SK-N-SH (cell line): Measurements from ENCODE around the gene FTO.

ENCODE experiments used
- CHD2 ChIP-seq: fragments of 150-350 bp; IDR thresholded peaks from 2 replicates; pipeline ENCODE4 v1.6.1; 2018; ENCODE audit warnings: low read length; ENCODE audit not compliant: partially characterized antibody
- CTCF ChIP-seq: fragments of 200-600 bp; sonication (generic); IDR thresholded peaks from 2 replicates; pipeline ENCODE4 v1.6.1; 2017; ENCODE audit warnings: antibody characterized with exemption, mild to moderate bottlenecking, moderate library complexity
- ELF1 ChIP-seq: IDR thresholded peaks from 2 replicates; pipeline ENCODE4 v1.4.0; 2012
- EP300 ChIP-seq, 2 experiments: IDR thresholded peaks; 2 replicates each; pipeline versions ENCODE4 v1.4.0 to v1.6.1; 2012; ENCODE audit warnings: borderline replicate concordance in 1 of 2, low read depth in 1 of 2, low read length in 1 of 2
- EZH2phosphoT487 ChIP-seq: fragments of 200-600 bp; sonication (generic); IDR thresholded peaks from 2 replicates; pipeline ENCODE4 v1.6.1; 2017; ENCODE audit warnings: low read depth, mixed run types, mild to moderate bottlenecking, antibody characterized with exemption, moderate library complexity, borderline replicate concordance
- RCOR1 ChIP-seq: fragments of 150-350 bp; IDR thresholded peaks from 2 replicates; pipeline ENCODE4 v1.6.1; 2017; ENCODE audit warnings: antibody characterized with exemption, low read length
- REST ChIP-seq: IDR thresholded peaks from 2 replicates; pipeline ENCODE4 v1.6.1; 2012; ENCODE audit warnings: mild to moderate bottlenecking, low read depth, low read length, moderate library complexity
- TEAD4 ChIP-seq: IDR thresholded peaks from 2 replicates; pipeline ENCODE4 v1.4.0; 2012; ENCODE audit warnings: mild to moderate bottlenecking, borderline replicate concordance; ENCODE audit not compliant: insufficient read depth
- ZBTB33 ChIP-seq: IDR thresholded peaks from 2 replicates; pipeline ENCODE4 v1.4.0; 2012; ENCODE audit warnings: low read depth, borderline replicate concordance

- TF ChIP-seq CTCF (no peak), REST (no peak), CHD2 (no peak), EZH2phosphoT487 (no peak), TEAD4 (no peak), ZBTB33 (no peak), RCOR1 (no peak), ELF1 (no peak), EP300 (IDR thresholded peaks at IDR 0.05; ENCODE audit: borderline replicate concordance in 1 of 2, low read depth in 1 of 2, low read length in 1 of 2) (no peak)
Measured at GRCh38 chr16:54140788-54141136, 436.8 kb downstream of the FTO start.
